HG03045 (cell line): ENCODE data around the gene INS.
"Not testable (repeated sequence)": the region's sequence is repeated elsewhere in the genome, so short reads cannot be mapped to it uniquely, and the experiment has no call there.

Experiments
- ATAC-seq: cut with Tn5 transposase; IDR thresholded peaks from one replicate; pipeline ENCODE4 v1.9.1; 2021; ENCODE audit warnings: mild to moderate bottlenecking, moderate library complexity; ENCODE audit not compliant: unreplicated experiment

INS gene

DNA sequence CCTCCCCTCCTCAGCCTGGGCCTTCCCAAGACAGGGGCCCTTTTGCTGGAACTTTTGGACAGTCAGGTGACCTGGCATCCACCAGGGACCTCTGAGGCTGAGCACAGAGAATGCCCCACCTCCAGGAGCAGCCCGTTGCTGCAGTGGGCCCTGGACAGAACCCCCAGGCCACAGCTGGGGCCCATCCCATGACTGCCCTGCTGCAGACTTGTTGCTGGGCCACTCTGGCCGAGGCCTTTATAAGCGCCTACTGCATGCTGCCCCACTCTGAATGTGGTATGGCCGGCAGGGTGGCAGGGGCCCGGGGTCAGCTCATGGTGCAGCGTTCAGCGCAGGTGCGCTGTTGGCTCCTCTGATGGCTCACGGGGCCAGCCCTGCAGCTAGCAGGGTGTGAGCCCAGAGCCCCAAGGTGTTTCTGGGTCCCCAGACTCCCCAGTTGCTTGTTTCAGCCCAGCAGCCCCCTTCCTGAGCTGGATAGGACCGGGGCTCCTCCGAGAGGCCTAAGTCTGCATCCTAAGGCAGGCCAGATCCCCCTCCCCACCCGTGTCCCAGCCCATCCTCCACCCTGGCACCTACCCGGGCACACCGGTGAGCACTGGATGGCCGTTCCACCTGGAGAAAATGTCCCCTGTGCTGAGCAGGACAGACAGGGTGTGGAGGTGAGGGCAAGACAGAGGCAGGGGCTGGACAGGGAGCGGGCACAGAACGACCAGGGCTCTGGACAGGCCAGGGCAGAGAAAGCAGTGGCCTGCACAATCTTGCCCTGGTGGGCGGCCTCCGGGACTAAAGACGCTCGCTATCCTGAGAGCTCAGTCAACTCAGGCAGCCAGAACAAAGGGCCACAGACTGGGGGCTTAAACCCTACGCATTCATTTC lies 38.7 kb upstream of the INS start:
- ATAC-seq = no peak

DNA sequence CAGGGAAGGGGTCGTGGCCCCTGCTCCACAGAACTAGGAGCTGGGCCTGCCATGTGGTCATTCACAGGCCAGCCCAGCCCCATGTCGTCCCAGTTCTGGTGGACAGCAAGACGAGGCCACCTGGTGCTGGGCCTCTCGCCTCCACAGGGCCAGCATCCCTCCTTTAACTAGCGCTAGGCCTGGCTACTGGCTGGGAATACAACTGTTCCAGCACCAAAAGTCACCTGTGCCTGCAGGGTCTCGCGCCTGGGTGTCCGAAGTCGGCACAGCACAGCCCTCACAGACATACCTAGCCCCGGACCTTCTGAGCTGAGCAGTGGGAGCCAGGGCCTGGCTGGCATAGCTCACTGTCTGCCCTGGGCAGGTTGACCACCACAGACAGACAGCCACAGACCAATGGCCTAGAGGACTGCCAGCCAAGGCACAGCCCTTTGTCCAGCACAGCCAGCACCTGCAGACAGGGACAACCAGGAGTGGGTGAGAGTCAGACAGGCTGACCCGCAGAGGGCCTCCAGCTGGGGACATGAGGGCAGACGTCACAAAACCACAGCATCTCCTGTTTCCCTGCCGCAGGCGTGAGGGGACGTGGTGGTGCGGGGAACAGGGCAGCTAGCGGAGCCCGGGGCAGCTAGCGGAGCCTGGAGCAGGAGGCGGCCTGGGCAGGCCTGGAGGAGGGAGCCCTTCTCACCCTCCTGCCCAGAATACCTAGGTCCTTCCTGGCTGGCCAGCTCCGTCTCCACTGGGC lies 37.8 kb upstream of the INS start:
- no peak for ATAC-seq

DNA sequence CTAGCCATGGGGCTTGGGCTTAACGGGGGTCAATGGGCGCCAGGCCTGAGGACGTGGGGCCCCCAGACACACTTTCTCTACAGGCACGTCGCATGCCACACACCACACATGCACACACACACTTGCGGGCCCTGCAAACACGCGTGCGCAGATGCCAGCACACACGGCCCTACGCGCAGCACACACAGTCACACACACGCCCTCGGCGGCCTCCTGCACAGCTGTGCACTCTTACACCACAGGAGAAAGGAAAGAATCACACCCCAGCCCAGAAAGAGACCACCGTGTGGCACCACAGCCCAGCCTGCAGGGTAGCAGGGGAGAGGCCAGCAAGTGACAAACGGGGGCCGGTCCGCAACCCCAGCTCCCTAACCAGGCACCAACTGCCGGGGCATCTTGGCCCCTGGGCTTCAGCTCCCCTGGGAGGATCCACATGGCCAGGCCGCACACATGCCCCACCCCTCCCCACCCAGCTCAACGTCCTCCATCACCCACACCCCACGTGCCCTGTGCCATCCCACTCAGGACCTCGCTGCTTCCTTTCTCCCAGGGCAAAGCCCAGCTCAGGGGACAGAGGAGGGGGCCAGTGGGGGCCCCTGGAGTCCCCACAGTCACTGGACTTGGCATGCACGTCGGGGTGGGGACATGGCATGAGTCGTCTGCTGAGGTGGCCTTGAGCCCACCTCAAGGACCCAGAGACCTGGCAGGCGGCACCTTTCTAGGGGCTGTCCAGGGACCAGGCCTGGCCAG lies 36.9 kb upstream of the INS start:
- ATAC-seq = no peak

DNA sequence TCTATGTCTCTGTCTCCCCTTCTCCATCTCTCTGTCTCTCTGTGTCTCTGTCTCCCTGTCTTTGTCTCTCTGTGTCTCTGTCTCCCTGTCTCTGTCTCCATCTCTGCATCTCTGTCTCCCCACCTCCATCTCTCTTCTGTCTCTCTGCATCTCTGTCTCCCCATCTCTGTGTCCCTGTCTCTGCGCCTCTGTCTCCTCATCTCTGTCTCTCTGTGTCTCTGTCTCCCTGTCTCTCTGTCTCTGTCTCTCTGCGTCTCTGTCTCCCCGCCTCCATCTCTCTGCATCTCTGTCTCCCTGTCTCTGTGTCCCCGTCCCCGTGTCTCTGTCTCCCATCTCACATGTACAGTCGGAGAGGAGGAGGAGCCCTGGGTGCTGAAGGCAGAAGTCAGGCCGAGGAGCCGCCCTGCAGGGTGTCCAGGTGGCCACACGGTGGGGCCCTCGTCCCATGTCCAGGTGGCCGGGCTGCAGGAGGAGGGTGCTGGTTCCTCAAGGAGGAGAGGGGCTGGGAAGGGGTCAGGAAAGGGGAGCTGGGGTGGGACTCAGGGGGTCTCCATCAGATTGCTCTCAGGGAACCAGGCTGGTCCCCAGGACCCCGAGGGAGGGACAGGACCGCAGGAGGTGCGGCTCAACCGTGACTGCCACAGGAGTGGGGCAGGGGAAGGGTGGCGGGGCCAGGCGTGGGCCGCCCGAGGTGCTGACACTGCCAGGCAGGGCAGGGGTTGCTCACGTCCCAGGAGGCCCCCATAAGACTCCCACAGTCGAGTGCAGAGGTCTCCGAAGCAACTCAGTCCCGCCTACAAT lies 36.2 kb upstream of the INS start:
- ATAC-seq = no peak

DNA sequence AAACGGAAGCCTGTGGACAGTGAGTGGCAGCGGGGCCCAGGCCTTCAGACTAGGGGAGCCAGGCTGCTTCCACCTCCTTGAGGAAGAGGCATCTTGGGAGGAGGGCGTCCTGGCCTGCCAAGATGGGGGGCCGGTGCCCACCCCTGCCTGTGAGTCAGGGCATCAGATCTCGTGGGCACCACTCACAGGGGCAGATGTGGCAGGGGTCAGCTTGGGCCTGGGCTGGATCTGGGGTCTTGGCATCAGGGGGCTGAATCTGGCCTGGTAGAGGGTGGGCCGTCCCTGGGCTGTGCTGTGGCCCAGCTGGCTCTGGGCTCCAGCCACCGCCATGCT lies 34.7 kb upstream of the INS start:
- no peak for ATAC-seq

DNA sequence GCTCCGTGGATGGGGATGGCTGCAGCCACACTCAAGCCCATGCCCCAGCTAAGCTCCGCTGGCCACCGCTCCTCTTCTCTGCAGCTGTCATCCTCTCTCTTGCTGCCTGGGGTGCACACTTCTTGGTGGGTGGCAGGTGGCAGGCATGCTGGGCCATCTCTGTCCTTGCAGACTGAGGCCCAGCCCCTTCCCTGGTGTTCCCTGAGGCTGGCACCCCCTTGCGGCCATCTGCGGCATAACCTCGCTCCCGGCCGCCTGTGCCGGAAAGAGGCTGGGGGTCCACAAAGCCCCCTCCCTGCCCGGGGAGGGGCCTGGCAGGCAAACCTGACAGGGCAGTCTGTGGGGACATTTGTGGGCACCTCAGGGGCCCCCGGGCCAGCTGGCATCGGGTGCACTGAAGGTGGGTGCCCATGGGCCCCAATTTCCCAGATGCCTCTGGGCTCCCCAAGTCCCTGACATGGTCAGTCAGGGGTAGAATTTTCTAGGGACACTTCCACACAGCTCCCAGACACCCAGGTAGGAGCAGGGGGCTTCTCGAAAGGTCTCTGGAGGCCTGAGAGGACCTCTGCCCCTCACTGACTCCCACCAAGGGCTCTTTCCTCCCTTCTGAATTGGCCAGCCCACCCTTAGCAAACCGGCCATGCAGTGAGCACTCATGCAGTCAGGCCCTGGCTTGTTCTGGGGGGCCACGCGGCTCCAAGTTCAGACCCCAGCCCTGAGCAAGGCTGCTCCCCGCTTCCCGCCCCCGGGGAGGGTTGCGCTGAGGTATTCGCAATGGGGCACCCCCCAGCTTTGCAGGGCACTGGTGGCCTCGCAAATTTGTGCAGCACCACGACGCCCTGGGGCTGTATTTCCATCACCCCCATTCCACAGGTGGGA lies 34.1 kb upstream of the INS start:
- no peak for ATAC-seq

DNA sequence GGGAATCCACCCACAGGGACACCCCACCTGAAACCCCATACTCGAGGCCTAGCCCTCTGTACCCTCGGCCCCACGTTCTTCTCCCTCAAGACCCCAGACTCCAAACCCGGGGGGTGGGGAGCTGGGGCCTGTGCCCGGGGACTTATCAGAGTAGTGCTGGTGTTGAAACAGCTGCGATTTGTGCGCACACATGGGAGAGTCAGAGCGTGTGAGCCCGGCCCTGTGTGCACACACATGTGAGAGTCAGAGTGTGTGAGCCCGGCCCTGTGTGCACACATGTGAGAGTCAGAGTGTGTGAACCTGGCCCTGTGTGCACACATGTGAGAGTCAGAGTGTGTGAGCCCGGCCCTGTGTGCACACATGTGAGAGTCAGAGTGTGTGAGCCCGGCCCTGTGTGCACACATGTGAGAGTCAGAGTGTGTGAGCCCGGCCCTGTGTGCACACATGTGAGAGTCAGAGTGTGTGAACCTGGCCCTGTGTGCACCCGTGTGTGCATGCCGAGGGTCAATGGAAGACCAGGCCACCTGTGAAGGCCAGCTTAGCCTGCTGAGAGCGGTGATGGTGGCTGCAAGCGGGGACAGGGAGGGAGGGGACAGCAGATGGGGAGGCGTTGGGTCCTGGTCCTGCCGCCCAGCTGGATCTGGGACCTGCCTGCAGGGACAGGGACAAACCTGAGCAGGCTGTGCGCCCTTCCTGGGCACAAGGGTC lies 33.0 kb upstream of the INS start:
- ATAC-seq = not testable (repeated sequence)

DNA sequence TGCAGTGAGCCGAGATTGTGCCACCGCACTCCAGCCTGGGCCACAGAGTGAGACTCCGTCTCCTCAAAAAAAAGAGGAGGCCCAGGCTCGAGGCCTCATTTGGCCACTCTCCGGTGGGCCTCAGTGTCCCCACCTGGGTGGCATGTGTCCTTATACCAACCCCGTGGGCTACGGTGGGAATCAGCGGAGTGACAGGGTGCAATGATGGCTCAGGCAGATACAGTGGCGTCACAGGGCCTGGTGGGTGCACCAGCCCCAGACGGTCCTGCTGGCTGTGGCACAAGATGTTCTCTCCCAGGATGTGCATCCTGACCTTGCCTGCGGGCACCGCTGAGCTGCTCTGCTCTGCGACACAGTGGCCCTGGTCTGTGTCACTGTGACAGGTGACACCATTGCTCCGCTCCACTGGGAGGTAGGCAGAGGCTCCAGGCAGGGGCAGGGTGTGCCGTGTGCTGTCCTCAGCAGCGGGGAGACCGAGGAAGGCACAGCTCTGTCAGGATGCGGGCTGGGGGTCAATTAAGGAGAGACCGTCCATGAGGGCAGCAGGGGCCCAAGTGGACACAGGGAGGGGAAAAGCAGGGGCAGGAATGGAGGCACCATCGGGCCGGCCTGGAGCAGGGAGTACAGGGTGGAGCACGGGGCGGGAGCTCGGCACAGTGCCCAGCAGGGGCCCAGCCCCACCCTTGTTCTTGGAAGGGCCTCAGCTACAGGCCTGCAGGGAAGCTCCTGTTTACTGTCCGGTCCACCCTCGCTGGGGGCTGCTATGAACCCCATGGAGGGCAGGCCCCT lies 32.3 kb upstream of the INS start:
- no peak for ATAC-seq

DNA sequence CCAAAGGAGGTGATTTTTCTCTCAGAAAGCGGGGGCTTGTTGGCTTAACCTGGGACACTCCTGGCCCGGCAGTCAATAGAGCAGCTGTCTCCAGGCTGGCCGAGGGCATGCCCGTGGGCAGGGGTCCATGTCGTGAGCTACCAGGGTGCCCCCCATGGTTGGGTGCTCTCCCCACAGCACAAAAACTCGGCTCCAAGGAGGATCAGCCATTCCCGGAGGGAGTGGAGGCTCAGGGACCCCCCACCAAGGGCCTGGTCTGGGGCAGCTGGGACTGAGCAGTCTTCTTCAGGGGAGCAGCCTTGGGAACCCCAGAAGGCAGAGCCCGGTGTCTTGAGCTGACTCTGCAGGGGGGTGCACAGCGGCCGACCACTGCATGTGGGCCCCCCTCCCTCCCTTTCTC lies 31.4 kb upstream of the INS start:
- ATAC-seq = no peak

DNA sequence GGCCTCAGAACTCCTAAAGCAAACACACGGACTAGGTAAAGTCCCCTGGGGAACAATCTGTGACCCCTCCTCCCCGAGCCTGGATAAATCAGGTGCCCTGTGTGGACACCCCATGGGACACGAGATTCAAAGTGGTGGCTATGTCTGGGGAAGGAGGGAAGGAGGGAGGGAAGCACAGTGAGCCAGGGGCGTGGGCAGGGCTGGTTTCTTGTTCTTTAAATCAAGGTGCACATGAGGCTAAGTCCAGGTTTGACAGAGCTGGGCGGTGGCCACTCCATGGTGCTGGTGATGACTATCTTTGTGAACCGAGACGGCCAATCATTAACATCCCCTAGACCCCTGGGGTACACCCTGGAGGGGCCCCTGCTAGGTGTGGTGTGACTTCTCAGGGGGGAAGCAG lies 30.9 kb upstream of the INS start:
- ATAC-seq = no peak

DNA sequence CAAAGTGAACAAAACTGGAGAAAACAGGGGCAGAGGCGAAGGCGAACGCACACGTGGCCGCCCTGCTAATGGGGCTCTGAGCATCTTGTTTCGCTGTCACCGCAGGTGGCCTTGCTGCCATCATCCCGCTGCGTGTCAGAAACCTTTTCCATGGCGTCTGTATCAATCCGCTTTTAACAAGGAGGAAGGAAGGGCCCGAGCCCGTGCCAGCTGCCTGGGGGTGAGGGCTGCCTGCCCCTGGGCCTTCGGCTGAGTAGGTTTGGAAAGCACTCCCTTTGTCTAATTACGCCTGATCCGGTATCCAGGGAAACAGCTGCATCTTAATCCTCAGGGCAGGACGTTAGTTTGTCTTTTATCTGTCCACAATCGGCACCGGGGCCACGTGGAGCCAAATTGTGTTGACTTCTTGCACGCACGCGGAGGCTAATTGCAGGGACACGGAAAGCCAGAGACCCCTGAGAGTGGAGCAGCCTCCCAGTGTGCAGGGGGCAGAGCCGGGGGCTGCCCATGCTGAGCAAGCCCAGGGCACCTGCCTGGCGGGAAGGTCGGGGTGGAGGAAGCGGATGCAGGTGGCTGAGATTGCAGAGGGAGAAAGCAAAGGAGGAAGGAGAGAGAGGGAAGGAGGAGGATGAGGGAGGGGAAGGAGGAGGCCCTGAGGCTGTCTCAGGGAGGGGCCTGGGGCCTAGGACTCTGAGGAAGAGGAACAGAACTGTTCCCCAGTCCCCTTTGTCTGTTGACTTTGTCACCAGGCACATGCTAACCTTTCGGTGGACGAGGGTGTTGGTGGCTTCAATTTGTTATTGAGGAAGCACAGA lies 29.9 kb upstream of the INS start:
- ATAC-seq = no peak

DNA sequence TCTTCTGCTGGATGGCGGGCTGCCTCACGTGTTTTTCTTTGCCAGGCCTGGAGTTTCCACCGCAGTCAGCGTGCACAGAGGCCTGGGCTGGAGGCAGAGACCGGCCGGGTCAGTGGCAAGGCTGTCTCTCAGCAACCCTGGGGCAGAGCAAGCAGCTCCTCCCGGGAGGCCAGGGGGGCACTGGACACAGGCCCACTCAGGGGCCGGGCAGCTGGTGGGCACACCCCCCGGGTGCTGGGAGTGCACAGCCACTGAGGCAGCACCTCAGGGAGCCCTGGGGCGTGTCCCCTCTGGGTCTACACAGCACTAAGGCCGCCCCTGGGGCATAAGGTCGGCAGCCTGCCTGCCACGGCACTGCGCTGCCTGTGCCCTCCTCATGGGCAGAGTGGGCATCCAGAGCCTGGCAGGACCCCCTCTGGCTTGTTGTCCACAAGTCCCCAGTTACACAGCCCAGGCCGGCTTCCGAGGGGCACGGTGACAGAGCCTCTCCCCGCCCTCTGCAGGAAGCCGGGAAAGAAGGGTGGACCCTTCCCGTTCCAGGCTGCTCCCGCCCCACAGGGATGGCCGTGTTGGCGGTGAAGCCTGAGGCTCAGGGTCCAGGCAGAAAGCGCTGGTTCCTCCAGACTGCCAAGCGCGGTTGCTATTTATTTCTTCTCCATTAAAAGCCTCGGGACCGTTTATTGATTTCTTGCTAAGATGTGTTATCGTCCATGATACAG lies 29.1 kb upstream of the INS start:
- ATAC-seq = no peak

DNA sequence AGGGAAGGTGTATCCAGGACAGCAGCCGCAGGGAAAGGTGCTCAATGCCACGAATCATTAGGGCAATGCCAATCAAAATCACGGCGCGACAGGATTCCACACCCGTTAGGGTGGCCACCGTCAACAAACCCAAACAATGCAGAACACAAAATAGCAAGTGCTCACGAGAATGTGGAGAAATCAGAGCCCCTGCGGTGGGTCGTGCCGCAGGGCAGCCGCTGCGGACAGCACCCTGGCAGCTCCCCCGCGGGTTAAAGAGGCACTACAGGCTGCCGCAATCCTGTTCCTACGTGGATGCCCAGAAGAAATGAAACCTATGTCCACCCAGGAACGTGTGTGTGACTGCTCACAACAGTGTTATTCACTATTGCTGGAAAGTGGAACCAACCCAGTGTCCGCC lies 27.7 kb upstream of the INS start:
- ATAC-seq = no peak

DNA sequence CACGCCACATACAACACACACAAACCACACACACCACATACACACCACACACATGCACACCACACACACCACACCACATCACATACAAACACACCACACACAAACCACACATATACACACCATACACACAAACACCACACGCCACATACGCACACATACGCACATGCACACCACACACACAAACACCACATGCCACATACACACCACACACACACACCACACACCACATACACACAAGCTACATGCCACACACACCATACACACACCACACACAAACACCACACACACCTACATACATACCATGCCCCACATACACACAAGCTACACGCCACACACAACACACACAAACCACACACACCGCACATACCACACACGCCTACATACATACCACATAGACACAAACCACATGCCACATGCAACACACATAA lies 26.3 kb upstream of the INS start:
- no peak for ATAC-seq

DNA sequence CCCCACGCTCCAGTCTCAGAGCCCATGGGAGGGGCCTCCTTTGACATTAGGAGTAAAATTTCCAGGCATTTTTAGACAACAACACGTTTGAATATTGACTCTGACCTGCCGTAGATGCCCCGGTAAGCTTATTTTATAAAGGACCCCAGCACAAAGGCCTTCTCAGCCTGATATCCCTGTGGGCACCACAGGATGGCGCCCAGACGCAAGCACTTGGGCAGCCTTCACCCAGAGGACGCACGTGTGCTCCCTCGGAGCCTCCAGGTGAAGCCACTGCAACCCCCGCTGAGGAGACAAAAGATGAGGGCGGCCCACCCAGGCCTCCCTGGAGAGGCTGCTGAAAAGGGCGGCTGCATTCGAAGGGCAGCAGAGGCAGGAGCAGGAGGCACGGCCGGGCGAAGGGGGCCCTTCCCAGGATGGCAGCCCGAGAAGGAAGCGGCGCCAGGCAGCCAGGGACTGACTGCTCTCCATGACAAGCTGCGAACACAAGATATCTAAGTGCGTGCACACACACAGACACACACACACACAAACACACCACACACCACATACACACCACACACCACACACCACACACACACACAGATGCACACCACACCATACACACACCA lies 25.8 kb upstream of the INS start:
- ATAC-seq = no peak

DNA sequence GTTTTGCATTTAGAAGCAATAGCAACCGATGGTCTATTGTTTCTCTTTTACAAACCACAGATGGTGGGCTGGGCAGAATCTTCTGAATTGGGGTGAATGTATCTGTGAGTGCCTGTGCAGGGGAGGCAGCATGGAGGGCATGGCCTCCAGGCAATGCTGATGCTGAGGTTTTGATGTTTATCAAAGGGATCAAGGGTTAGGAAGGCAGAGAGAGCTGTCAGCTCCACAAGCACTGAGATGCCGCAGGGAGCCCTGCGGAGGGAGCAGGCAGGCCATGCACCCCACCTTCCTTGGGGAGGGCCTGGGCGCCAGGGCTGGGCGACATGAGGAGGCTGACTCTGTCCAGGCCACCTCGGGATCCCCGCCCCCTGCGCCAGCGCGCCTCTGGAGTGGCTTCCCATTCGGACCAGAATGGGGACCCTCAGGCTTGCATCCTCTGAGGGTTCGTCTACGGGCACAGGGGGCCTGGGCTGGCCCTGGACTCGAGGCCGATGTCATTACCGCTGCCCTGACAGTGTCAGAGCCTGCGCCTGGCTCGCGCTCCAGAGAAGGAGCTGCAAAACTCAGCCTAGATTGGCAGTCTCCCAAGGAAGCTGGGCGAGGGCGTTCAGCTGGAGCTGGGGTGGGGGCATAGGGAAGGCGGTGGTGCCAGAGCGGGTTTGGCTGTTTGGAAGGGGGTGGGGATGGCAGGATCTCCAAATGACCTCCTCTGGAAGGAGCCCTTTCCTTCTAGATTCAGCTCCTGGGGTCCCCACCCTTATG lies 24.5 kb upstream of the INS start:
- ATAC-seq = no peak
